Hepatic stellate cell (primary cell): ENCODE measurements around the gene KLHL42.
"Not testable (repeated sequence)": the region's sequence is repeated elsewhere in the genome, so short reads cannot be mapped to it uniquely, and the experiment has no call there.

Source experiments
- DNase-seq: peaks from one replicate; pipeline ENCODE4 v3.0.0; 2011; ENCODE audit warnings: low spot score

The KLHL42 gene

GRCh38 chr12:27817766-27818165, 37.7 kb downstream of the KLHL42 start:
- no peak for DNase-seq

GRCh38 chr12:27818401-27818918, 38.4 kb downstream of the KLHL42 start:
- no peak for DNase-seq

- no peak for DNase-seq
Measured at GRCh38 chr12:27820564-27820963, 40.5 kb downstream of the KLHL42 start.

- DNase-seq: peak; percentile 53
Measured at GRCh38 chr12:27821259-27821973, 41.4 kb downstream of the KLHL42 start.

- peak; percentile 43 for DNase-seq
Measured at GRCh38 chr12:27822076-27822712, 42.2 kb downstream of the KLHL42 start.

- DNase-seq: no peak
Measured at GRCh38 chr12:27823038-27823437, 43.0 kb downstream of the KLHL42 start.

- no peak for DNase-seq
Measured at GRCh38 chr12:27824126-27824842, 44.3 kb downstream of the KLHL42 start.

- DNase-seq: no peak
Measured at GRCh38 chr12:27826076-27826475, 46.0 kb downstream of the KLHL42 start.

GRCh38 chr12:27828196-27828595, 48.2 kb downstream of the KLHL42 start:
- DNase-seq: no peak

- DNase-seq: no peak
Measured at GRCh38 chr12:27838543-27839185, 58.6 kb downstream of the KLHL42 start.

- no peak for DNase-seq
Measured at GRCh38 chr12:27840229-27840999, 60.4 kb downstream of the KLHL42 start.

- no peak for DNase-seq
Measured at GRCh38 chr12:27841392-27841882, 61.4 kb downstream of the KLHL42 start.

GRCh38 chr12:27843714-27844245, 63.7 kb downstream of the KLHL42 start:
- DNase-seq: no peak

GRCh38 chr12:27844366-27845090, 64.5 kb downstream of the KLHL42 start:
- no peak for DNase-seq

- DNase-seq: no peak
Measured at GRCh38 chr12:27845187-27845586, 65.2 kb downstream of the KLHL42 start.

- not testable (repeated sequence) for DNase-seq
Measured at GRCh38 chr12:27845706-27846105, 65.7 kb downstream of the KLHL42 start.

- DNase-seq: not testable (repeated sequence)
Measured at GRCh38 chr12:27847293-27847692, 67.3 kb downstream of the KLHL42 start.

- DNase-seq: no peak
Measured at GRCh38 chr12:27851311-27851710, 71.3 kb downstream of the KLHL42 start.

- no peak for DNase-seq
Measured at GRCh38 chr12:27852117-27852516, 72.1 kb downstream of the KLHL42 start.
